Measurements from ENCODE around the gene TCOF1. TPM values are rescaled to one million over a fixed set of nuclear protein-coding genes. Genes with fewer than 3 reads are reported as not detected.

TCOF1 gene
- total RNA-seq, 1 donor from 2014 or later = 47.5 TPM

- Mint-ChIP-seq H3K27me3 (ENCODE audit: low read depth, unreplicated experiment) (no peaks in the 10 kb centered on the region), H3K27ac (ENCODE audit: unreplicated experiment) (no peak overlapping the region), H3K9me3 (ENCODE audit: unreplicated experiment) (no peaks in the 10 kb centered on the region), H3K36me3 (ENCODE audit: low read depth, unreplicated experiment) (peaks cover 14% of the 10 kb centered on the region), H3K4me1 (ENCODE audit: low read depth, unreplicated experiment) (no peaks in the 10 kb centered on the region), H3K4me3 (ENCODE audit: unreplicated experiment) (no peak overlapping the region)
- Histone ChIP-seq H3K4me1 (ENCODE audit: insufficient read depth, low read length) (peaks cover 4% of the 10 kb centered on the region), H4K20me1 (ENCODE audit: insufficient read depth, low read length) (no peaks in the 10 kb centered on the region), H3K36me3 (ENCODE audit: insufficient read depth, low read length) (peaks cover 36% of the 10 kb centered on the region), H3K79me2 (ENCODE audit: insufficient read depth, low read length) (no peaks in the 10 kb centered on the region), H3K9ac (ENCODE audit: low read length) (no peak overlapping the region), H3K4me2 (ENCODE audit: low read length) (no peak overlapping the region), H3K9me3 (ENCODE audit: insufficient read depth, low read depth, low read length) (no peaks in the 10 kb centered on the region), H3K4me3 (ENCODE audit: insufficient read depth, low read depth, low read length) (no peak overlapping the region), H2AFZ (ENCODE audit: low read depth, low read length) (no peak overlapping the region), H3K27ac (ENCODE audit: low read depth, low read length) (no peak overlapping the region), H3K27me3 (ENCODE audit: insufficient read depth, low read length) (no peaks in the 10 kb centered on the region)
- DNase-seq (ENCODE audit: low read depth) (no peak), FAIRE-seq (no peak)
- TF ChIP-seq CTCF (IDR thresholded peaks at IDR 0.05; ENCODE audit: insufficient read depth, low read depth, low read length) (no peak), EZH2 (IDR thresholded peaks at IDR 0.05; ENCODE audit: insufficient read depth, low read length) (no peak)
Measured at GRCh38 chr5:150389531-150390266, 32.2 kb downstream of the TCOF1 start.

GRCh38 chr5:150391064-150391834, 33.8 kb downstream of the TCOF1 start:
- Mint-ChIP-seq H3K9me3 (ENCODE audit: unreplicated experiment) (no peaks in the 10 kb centered on the region), H3K4me3 (ENCODE audit: unreplicated experiment) (no peak overlapping the region), H3K27ac (ENCODE audit: unreplicated experiment) (no peak overlapping the region), H3K4me1 (ENCODE audit: low read depth, unreplicated experiment) (no peaks in the 10 kb centered on the region), H3K36me3 (ENCODE audit: low read depth, unreplicated experiment) (peaks cover 24% of the 10 kb centered on the region), H3K27me3 (ENCODE audit: low read depth, unreplicated experiment) (no peaks in the 10 kb centered on the region)
- DNase-seq (ENCODE audit: low read depth) = no peak
- no peak overlapping the region for H3K9ac ChIP-seq (ENCODE audit: low read length)
- no peaks in the 10 kb centered on the region for H3K79me2 ChIP-seq (ENCODE audit: insufficient read depth, low read length)
- H3K4me1 ChIP-seq (ENCODE audit: insufficient read depth, low read length) = peaks cover 4% of the 10 kb centered on the region
- no peak overlapping the region for H3K4me2 ChIP-seq (ENCODE audit: low read length)
- H2AFZ ChIP-seq (ENCODE audit: low read depth, low read length) = no peak overlapping the region
- H4K20me1 ChIP-seq (ENCODE audit: insufficient read depth, low read length) = no peaks in the 10 kb centered on the region
- no peaks in the 10 kb centered on the region for H3K9me3 ChIP-seq (ENCODE audit: insufficient read depth, low read depth, low read length)
- peaks cover 33% of the 10 kb centered on the region for H3K36me3 ChIP-seq (ENCODE audit: insufficient read depth, low read length)
- no peak for TF ChIP-seq CTCF (IDR thresholded peaks at IDR 0.05; ENCODE audit: insufficient read depth, low read depth, low read length)
- TF ChIP-seq EZH2 (IDR thresholded peaks at IDR 0.05; ENCODE audit: insufficient read depth, low read length) = no peak
- H3K27me3 ChIP-seq (ENCODE audit: insufficient read depth, low read length) = no peaks in the 10 kb centered on the region
- no peak overlapping the region for H3K4me3 ChIP-seq (ENCODE audit: insufficient read depth, low read depth, low read length)
- FAIRE-seq = no peak
- H3K27ac ChIP-seq (ENCODE audit: low read depth, low read length) = no peak overlapping the region
